HG02678 (cell line): ENCODE data around the gene GTF3C4.

Experiments
- ATAC-seq: cut with Tn5 transposase; IDR thresholded peaks from one replicate; pipeline ENCODE4 v1.9.1; 2021; ENCODE audit warnings: mild to moderate bottlenecking, moderate library complexity; ENCODE audit not compliant: unreplicated experiment

GTF3C4 gene

DNA sequence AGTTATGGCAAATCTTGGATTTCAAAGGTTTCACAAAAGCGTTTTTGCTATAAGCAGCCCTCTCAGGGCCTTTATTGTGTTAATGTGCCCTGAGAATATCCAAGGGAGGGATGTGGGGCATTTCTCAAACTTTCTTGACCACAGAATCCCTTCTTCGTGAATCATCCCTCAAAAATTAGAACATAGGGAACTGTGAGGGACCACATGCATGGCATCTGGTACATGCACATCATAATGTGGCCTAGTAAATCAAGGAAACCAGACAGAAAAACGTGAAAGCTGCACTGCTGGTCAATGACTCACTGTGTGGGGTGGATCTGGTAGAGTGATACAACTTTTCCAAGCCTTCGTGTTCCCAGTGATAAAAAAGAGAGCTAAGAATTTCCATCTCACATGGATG lies 22.9 kb upstream of the GTF3C4 start:
- ATAC-seq: no peak

DNA sequence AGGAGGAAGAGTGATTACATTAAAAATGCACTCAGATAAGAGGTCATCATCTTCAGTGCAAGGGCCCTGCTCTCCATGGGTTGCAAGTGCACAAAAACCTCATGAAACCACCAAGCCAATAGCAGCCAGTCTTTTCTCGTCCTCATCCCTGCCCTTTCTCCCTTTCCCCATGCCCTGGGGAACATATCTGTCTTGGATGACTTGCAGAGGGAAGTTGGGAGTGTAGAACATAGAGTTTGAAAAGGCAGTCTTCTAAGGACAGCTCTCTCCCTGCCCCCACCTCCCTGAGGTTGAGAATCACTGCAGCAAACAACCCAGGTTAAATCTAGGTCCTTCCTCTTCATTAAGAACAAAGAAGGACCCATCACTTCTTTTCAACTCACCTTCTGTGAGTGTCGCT lies 22.5 kb upstream of the GTF3C4 start:
- no peak for ATAC-seq

DNA sequence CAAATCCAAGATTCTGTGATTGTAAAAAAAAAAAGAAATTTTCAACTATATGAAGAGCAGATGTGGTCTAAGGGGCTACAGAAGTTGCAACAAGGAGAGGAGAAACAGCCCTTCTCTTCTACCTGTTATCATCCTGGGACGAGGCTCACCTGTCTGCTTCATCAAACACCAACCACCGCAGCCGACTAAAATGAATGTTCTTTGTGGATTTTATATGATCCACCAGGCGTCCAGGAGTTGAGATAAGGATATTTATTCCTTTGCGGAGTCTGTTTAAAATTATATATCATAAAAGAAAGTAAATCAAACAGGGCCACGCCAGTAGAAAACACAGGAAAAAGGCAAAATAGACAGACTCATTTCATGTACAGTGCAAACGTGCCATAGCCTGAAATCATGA lies 22.0 kb upstream of the GTF3C4 start:
- ATAC-seq: no peak

DNA sequence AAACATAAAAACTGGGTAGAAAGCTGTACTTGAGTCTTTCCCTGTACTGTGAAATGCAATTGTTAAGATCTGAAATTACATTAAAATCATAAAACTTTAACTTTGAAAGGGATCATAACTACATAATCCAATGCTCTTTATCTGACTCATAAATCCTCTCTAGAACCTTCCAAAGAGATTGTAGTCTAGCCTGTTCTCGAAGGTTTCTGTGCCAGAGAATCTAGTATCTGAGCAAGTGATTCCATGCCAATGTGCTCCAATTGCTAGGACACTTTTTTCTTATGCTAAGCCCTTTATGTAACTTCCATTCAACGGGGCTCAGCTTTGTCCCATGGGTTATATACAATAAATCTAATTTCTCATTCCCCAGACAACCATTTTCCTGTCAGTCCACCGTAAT lies 21.6 kb upstream of the GTF3C4 start:
- ATAC-seq: no peak

DNA sequence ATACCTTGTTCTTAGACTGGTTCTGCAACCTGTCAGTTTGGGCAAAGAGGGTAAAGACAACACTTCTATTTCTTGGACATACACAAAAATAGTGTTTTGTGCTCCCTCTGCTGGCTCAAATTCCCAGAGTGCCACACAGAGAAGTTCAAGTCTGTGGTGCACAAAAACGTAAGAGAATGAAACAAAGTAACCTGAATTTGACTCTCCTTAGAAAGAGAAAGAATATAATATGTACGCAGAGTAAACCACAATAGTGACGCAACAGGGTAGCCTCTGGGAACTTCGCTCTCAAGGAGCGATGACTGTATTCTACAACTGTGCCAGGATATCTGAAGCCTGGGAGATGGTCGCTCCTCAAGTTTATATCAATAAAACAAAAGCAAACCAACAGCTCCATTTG lies 19.0 kb upstream of the GTF3C4 start:
- no peak for ATAC-seq

DNA sequence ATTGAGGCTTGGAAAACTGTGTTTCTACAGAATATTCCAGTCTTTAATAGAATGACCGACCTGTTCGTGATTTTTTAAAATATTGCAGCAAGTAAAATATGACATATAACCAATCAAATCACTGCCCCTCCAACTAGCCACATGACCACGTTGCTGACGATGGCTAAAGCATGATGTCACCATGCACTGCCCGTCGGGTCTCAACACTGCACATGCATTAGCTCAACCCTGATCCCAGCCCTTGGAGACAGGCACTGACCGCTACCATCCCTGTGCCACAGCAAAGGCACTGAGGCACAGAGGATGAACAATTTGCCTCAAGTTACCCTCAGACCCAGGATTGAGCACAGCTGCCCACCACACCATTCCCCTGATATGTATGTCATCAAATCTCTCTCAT lies 14.0 kb upstream of the GTF3C4 start:
- ATAC-seq: no peak

DNA sequence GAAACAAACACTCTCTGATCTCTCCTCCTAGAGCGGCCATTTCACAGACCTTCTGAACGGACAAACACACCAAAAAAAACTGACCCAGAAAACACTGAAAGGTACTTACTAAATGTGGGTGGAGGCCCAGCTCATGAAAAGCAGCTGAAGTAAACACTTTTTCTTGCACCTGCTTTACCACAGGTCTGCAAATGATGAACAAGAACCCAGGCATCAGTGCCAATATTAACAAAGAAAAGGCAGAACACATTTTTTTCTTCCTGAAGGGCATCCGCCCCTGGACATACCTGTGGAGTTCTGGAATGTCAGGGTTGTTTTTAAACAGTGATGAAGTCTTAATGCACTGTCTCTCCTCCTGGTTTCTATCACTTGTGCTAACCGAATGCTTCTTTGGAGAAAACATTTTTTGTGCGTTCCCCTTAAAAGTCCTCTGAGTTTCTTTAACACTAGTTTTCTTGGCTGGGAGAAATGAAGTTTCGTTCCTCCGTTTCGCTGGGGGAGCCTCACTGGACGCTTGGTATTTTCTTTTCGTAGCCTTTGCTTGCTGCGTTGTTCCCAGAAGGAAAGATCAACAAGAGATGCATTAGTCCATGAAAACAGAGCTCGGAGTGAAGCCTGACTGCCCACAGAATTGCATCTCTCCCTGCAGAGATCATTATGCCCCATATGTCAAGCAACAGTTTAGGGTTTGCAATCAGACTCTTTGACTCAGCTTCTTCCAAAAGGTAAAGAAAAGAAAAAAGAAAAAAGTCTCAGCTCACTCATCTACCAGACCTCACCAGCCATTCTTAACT lies 7.9 kb upstream of the GTF3C4 start:
- ATAC-seq: no peak

DNA sequence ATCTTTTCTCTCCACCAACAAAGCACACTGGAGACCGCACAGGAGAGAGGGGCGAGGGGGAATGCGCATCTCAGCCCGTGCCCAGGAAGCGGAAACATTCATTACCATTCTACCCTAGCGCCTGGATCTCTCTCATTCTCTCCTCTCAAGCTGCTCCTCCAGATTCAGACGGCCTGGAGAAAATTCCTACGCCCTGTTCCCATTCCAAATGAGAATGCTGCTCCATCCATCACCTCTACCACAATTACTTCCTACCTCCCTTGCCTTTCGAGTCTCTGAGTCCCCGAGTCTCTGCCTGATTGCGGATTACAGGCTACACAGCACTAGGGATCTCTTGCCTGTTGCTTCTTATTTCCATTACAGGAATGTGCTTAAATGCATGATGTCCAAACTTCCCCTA lies 7.1 kb upstream of the GTF3C4 start:
- ATAC-seq: no peak

DNA sequence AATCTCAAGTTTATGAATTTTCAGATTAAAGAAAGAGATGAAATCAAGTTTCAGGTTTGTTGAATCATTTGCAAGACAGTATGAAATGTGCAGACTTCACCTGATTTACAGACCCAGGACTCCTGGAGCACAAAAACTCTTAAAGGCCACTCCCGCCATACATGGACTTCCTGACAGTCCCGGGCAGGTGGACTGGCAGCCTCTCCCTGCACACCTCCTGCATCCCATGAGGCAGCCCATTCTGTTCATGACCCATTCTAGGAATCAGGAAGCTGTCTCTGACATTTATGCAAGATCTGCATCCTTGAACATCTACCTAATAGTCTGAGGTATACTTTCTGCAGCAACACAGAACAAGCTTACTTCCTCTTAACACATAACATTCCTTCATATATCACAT lies 6.4 kb upstream of the GTF3C4 start:
- ATAC-seq: no peak

DNA sequence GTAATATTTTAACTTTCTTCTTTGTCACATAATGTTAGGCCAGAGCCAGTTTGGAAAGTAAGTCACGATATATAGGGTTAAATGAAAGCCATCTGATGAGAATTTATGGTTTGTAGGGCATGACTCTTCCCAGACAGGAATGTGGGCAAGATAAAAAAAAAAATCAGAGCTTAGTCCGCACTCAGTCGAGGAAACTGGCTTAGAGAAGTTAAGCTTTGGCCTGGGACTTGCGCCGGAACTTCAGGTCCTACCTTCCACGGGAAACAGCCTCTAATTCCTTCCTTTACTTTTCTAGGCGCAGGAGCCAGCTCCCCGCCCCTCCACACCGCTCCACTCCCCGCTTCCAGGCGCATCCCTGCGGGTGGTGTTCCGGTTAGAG lies 956 bp upstream of the GTF3C4 start:
- ATAC-seq: no peak

DNA sequence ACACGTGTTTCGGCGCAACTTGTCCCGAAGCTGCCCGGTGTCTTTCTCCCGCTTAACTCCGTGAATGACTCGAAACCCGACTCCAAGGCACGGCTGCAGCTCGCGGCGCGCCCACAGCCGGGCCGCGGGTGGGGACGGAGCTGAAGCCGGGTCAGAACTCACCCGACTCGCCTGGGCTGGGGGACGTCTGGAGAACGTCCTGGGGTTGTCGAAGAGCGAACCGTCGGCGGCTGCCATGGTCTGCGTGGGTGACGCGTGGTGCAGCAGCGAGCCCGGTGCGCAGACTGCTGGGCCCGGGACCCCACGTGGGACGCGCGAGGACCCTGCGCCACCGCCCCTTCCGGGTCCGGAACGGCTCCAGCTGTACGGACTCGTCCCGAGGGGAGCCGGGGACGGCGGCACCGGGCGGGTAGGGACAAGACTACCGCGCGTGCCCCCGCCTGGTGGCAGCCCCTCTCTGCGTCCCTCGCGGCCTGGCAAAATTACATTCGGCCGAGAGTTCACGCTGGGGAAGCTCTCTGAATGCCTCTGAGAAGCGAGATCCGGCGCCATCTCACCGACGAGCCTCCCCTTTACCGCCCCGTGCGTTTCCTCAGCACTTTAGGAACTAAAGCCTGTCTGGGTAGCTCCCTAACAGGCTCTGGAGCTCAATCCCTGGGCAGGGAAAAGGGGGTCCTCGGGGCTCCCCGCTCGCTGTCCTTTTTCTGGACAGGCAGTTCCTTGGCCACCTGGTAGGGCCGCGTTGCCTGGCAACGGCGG lies 387 bp upstream of the GTF3C4 start, which contains the start of gene DDX31:
TSS of gene DDX31 (minus strand) at position 286 of the 759 bp plus-strand sequence. CDS start at position 237, 49 bp downstream.
- ATAC-seq: peak; percentile 67

DNA sequence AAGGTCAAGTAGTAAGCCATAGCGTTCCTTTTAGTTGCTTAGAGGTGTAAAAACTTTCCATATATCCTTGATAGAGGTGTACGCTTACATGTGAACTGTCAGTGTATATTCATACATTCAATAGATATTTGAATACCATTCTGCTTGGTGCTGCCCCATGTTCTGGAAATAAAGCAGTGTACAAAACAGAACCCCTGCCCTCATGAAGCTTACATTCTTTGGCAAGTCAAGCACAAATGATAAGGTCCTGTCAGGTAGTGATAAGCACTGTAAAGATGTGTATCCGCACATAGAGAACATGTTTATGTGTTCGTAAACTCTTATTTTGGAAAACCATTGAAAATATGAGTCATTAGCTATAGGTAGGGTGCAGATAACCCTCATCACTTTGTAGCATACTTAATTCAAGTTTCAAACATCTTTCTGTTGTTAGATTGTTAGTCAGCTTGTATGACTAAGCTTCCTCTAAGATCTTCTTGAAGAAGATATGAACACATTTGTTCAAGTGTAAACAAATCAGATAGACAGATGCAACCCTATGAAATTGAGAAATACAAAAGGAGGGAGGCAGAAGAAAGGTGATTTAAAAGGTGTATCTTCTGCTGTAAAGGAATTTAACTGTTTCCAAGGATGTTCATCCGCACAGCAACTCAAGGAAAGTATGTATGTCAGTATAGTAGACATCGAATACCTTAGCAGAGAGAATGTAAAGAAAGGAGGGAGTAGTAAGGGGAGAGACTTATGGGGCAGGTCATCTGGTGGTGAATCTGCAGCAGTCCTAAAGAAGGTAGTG lies 1.6 kb downstream of the GTF3C4 start:
- no peak for ATAC-seq

DNA sequence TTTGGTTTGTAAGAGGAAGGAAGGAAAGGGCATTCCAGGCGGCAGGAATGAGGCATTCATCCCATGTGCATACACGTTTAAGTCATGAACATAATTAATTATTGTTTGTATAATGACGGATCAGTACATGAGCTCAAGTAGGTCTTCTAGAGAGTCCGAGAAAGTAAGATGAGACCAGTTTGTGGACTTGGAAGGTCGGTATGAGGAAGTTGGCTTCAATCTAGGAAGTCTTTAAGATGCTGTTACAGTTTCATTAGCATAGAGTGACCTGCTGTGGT lies 2.1 kb downstream of the GTF3C4 start:
- no peak for ATAC-seq

DNA sequence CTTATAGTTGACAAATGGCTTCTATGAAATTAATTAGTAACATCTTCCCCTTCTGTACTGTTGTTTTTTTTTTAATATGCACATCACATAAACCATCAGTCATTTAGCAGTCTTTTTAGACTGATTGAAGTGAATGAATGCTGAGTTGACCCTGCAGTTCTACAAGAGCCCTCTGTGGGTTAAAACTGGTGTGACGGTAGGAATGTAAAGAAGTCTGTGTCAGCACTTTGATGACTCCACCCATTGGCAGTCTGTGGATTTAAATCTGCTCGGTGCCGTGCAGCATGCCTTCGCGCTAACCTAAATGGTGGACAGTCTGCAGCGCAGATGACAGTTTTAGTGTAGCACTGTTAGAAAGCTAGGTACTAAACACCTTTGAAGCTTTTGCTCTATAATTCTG lies 3.1 kb downstream of the GTF3C4 start:
- ATAC-seq: no peak

DNA sequence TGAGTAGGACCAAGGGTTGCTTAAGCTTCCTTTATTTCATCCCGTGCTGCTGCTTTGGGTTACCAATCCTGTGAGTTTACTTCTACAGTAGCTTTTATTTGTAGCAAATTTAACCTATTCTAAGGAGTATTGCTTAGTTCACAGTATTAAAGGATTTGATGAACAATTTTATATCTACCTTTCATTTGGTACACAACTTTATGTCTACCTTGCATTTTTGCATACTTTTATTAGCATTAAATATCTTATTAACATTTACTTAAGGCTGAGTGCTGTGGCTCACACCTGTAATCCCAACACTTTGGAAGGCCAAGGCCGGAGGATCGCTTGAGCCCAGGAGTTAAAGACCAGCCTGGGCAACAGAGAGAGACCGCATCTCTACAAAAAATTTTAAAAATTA lies 4.2 kb downstream of the GTF3C4 start:
- ATAC-seq: no peak

DNA sequence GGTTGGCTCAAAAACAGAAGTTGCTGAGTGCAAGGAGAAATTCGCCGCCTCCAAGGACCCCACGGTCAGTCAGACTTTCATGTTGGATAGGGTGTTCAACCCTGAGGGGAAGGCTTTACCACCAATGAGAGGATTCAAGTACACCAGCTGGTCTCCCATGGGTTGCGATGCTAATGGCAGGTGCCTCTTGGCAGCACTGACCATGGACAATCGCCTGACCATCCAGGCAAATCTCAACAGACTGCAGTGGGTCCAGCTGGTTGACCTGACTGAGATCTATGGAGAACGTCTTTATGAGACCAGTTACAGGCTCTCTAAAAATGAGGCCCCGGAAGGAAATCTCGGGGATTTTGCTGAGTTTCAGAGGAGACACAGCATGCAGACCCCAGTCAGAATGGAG lies 7.7 kb downstream of the GTF3C4 start:
- no peak for ATAC-seq

DNA sequence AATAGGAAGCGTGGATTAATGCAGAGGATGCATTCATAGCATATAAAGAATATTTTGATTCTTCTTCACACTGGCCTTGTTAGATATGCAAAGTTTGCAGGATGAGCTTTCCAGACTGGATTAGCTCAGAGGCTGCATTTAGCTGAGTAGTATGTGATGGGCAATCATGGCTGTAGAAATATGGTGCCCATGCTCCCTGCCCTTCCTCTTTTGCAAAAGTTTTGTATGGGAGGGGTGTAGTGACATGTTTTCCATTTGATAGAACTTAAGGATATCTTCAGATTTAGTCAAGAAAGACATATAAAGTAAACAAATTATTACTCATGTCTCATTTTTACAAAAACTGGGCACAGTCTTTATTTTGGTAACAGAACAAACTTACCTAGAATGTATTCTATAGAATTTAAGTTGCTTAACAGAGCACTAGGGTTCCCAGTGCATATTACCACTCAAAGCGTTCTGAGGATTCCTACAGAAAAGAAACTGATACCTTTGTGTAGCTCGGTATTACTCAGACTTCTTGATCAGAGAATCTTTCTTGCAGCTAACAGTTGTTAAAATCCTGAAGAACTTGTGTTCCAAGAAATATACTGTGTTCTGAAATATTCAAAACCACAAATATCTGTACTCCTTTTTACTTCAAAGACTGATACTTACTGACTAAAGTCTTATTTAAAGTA lies 9.8 kb downstream of the GTF3C4 start:
- ATAC-seq: no peak

DNA sequence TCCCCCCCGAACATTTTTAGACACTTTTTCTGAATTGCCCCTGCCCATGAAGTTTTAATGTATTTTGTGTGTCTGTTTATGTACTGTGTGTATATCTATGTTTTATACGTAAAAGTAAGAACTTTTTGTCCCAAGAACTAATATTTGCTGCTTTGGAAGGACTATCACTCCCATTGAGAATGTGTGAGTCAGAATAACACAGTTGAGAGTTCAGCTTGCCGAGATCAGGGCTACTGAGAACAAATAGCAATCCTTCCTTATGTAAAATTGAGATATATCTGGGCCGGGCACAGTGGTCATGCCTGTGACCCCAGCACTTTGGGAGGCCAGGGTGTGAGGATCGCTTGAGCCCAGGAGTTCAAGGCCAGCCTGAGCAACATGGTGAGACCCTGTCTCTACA lies 11.3 kb downstream of the GTF3C4 start:
- ATAC-seq: no peak

DNA sequence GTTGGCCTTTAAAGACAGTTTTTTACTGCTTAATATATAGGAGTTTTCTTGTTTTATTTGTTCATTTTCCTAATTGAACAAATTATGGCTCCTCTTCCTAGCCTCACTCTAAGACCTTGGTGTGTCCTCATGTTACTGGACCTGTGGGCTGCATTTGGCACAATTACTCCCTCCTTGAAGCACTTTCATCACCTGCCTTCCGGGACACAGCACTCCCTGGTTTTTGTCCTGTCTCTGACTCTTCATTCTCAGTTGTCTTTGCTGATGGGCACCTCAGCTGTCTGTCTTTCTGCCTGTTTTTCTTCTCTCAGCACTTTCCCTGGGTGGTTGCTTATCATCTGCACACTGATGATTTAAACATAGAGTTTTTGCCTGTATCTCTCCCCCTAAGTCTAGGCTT lies 13.6 kb downstream of the GTF3C4 start:
- ATAC-seq: no peak

DNA sequence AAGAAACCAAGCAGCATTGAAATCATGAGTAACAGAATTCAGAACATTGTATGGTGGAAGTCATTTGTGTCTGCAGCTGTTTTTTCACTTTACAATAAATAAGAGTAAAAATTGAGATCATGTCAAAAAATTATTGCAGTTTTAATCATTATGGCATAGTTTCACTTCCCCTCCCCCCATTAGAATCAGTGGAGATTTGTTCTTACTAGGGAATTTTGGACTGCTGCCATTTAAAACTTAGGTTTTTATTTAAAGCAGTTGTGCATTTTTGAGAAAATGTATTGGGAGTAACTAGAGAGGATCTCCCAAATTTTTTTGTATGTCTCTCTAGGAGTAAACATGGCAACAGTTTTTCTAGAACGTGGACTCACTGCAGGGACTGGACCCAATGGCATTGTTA lies 20.4 kb downstream of the GTF3C4 start:
- no peak for ATAC-seq

DNA sequence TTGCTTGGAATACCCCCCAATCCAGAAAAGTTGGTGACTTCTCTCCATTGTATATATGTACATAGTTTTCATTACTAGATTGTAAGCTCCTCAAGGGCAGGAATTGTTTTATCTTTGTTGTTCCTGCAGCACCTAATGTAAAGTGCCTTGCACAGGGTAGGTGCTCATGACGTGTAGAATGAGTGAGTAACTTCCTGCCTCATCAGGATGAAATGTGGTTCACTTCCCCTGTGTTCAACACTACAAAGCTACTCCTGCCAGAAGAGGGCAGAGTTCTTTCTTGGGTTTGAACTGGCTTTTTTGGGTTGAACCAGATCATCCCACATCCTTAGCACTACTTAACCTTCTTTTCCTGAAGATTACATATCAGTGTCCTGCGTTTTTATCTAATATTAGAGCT lies 23.9 kb downstream of the GTF3C4 start:
- no peak for ATAC-seq
